ENCODE results near the gene TSG101. TPM values are rescaled to one million over a fixed set of nuclear protein-coding genes. Genes with fewer than 3 reads are reported as not detected.

The TSG101 gene
- total RNA-seq, 4 donors from 2014 or later = 60.1 to 72.8 (median 66.5) TPM

- Histone ChIP-seq H3K27ac (no peak overlapping the region), H3K4me1 (no peaks in the 10 kb centered on the region), H3K27me3 (no peaks in the 10 kb centered on the region), H3K36me3 (no peaks in the 10 kb centered on the region), H3K4me3 (no peak overlapping the region), H3K9me3 (no peaks in the 10 kb centered on the region)
- no peak for TF ChIP-seq CTCF (IDR thresholded peaks at IDR 0.05)
- no peak for TF ChIP-seq EP300 (IDR thresholded peaks at IDR 0.05)
- no peak for TF ChIP-seq POLR2A (IDR thresholded peaks at IDR 0.05)
- no peak for TF ChIP-seq POLR2AphosphoS5 (IDR thresholded peaks at IDR 0.05)
- 87 to 100% methylated on average over 2 of the region's 2 CpGs for WGBS, 2 donors (ENCODE audit: low coverage in 1 of 2)
- ATAC-seq = no peak
Measured at GRCh38 chr11:18466402-18466801, 60.3 kb downstream of the TSG101 start.

GRCh38 chr11:18463439-18463838 lies 63.3 kb downstream of the TSG101 start:
- Histone ChIP-seq H3K4me3 (no peak overlapping the region), H3K4me1 (no peaks in the 10 kb centered on the region), H3K36me3 (no peaks in the 10 kb centered on the region), H3K27me3 (no peaks in the 10 kb centered on the region), H3K27ac (no peak overlapping the region), H3K9me3 (no peaks in the 10 kb centered on the region)
- 77 to 78% methylated on average over 1 of the region's 1 CpG for WGBS, 2 donors (ENCODE audit: low coverage in 1 of 2)
- no peak for TF ChIP-seq EP300 (IDR thresholded peaks at IDR 0.05)
- TF ChIP-seq POLR2A (IDR thresholded peaks at IDR 0.05) = no peak
- TF ChIP-seq POLR2AphosphoS5 (IDR thresholded peaks at IDR 0.05) = no peak
- TF ChIP-seq CTCF (IDR thresholded peaks at IDR 0.05) = no peak
- ATAC-seq = no peak

- Histone ChIP-seq H3K4me3 (no peak overlapping the region), H3K27ac (no peak overlapping the region), H3K36me3 (no peaks in the 10 kb centered on the region), H3K9me3 (no peaks in the 10 kb centered on the region), H3K27me3 (no peaks in the 10 kb centered on the region), H3K4me1 (no peaks in the 10 kb centered on the region)
- WGBS, 2 donors (ENCODE audit: low coverage in 1 of 2) = 97% methylated on average over 5 to 6 of the region's 6 CpGs
- no peak for TF ChIP-seq EP300 (IDR thresholded peaks at IDR 0.05)
- no peak for TF ChIP-seq POLR2A (IDR thresholded peaks at IDR 0.05)
- TF ChIP-seq CTCF (IDR thresholded peaks at IDR 0.05) = no peak
- no peak for TF ChIP-seq POLR2AphosphoS5 (IDR thresholded peaks at IDR 0.05)
- ATAC-seq = no peak
Measured at GRCh38 chr11:18461909-18462308, 64.8 kb downstream of the TSG101 start.

GRCh38 chr11:18459634-18460033 lies 67.1 kb downstream of the TSG101 start:
- WGBS, 2 donors (ENCODE audit: low coverage in 1 of 2) = 88 to 90% methylated on average over 2 to 3 of the region's 4 CpGs
- H3K36me3 ChIP-seq = no peaks in the 10 kb centered on the region
- TF ChIP-seq EP300 (IDR thresholded peaks at IDR 0.05) = no peak
- no peak for TF ChIP-seq CTCF (IDR thresholded peaks at IDR 0.05)
- TF ChIP-seq POLR2AphosphoS5 (IDR thresholded peaks at IDR 0.05) = no peak
- no peak for TF ChIP-seq POLR2A (IDR thresholded peaks at IDR 0.05)
- H3K27ac ChIP-seq = no peak overlapping the region
- no peaks in the 10 kb centered on the region for H3K9me3 ChIP-seq
- peaks cover 19% of the 10 kb centered on the region for H3K27me3 ChIP-seq
- no peak overlapping the region for H3K4me3 ChIP-seq
- ATAC-seq = no peak
- no peaks in the 10 kb centered on the region for H3K4me1 ChIP-seq

GRCh38 chr11:18457450-18457849 lies 69.3 kb downstream of the TSG101 start:
- WGBS, 2 donors (ENCODE audit: low coverage in 1 of 2) = 10 to 45% methylated on average over 2 to 3 of the region's 3 CpGs
- Histone ChIP-seq H3K36me3 (no peaks in the 10 kb centered on the region), H3K9me3 (no peaks in the 10 kb centered on the region), H3K27ac (no peak overlapping the region), H3K4me1 (no peaks in the 10 kb centered on the region), H3K27me3 (peaks cover 19% of the 10 kb centered on the region), H3K4me3 (no peak overlapping the region)
- ATAC-seq = no peak
- TF ChIP-seq CTCF (IDR thresholded peaks at IDR 0.05) (no peak), POLR2AphosphoS5 (IDR thresholded peaks at IDR 0.05) (no peak), EP300 (IDR thresholded peaks at IDR 0.05) (no peak), POLR2A (IDR thresholded peaks at IDR 0.05) (no peak)

Measured in gastroesophageal sphincter (tissue), 4 donors.